Measurements from ENCODE around the gene PLXNA3.
"Not testable (repeated sequence)": the region's sequence is repeated elsewhere in the genome, so short reads cannot be mapped to it uniquely, and the experiment has no call there.

- TF ChIP-seq CTCF (IDR thresholded peaks at IDR 0.05; ENCODE audit: insufficient read depth, low read length, poor library complexity, severe bottlenecking); EZH2phosphoT487 (conservative IDR thresholded peaks at IDR 0.05; ENCODE audit: low read length): not testable (repeated sequence)
Measured at GRCh38 chrX:154496591-154497137, 38.6 kb downstream of the PLXNA3 start.
